OCI-LY7 (cell line): ENCODE measurements around the gene PYM1. TPM values are rescaled to one million over a fixed set of nuclear protein-coding genes. Genes with fewer than 3 reads are reported as not detected.

Experiments
- BruUV-seq: library from RNA; stranded (reverse); fragments of 400-500 nt; replicated peaks from 2 replicates; lab custom pipeline; 2021; lab: Mats Ljungman, UMichigan
- CTCF ChIA-PET: fragments of 300-600 bp; sonication (Branson Sonifier 250); formaldehyde crosslinking; loops from one replicate; lab custom pipeline; 2022; ENCODE audit warnings: antibody characterized with exemption; ENCODE audit not compliant: unreplicated experiment; lab: Charles Lee
- POLR2A ChIA-PET: fragments of 300-600 bp; sonication (Branson Sonifier 250); formaldehyde crosslinking; loops from one replicate; lab custom pipeline; 2022; ENCODE audit warnings: antibody characterized with exemption; lab: Charles Lee
- DNase-seq: peaks from one replicate; pipeline ENCODE4 v3.0.0-alpha.2; 2015; ENCODE audit warnings: low spot score
- H2AFZ ChIP-seq: fragments of 200-600 bp; sonication (generic), shearing (Covaris generic); 2 replicates; pipeline ENCODE4 v1.6.1; 2014; ENCODE audit warnings: mild to moderate bottlenecking, antibody characterized with exemption, low read length, moderate library complexity
- H3K27ac ChIP-seq: fragments of 200-600 bp; sonication (generic); 2 replicates; pipeline ENCODE4 v1.5.1; 2014; ENCODE audit warnings: mixed run types, low read depth, mild to moderate bottlenecking, moderate library complexity, low read length, inconsistent platforms; ENCODE audit not compliant: poor library complexity, severe bottlenecking
- H3K36me3 ChIP-seq: fragments of 200-600 bp; sonication (generic); 2 replicates; pipeline ENCODE4 v1.6.1; 2014; ENCODE audit warnings: mild to moderate bottlenecking, antibody characterized with exemption, low read length, moderate library complexity, mixed read lengths; ENCODE audit not compliant: insufficient read depth
- H3K4me1 ChIP-seq: fragments of 200-600 bp; sonication (generic); 2 replicates; pipeline ENCODE4 v1.5.1; 2014; ENCODE audit warnings: mild to moderate bottlenecking, low read length; ENCODE audit not compliant: insufficient read depth, poor library complexity, severe bottlenecking
- H3K4me2 ChIP-seq: fragments of 200-600 bp; sonication (generic); 2 replicates; pipeline ENCODE4 v1.6.1; 2014; ENCODE audit warnings: mild to moderate bottlenecking, low read length
- H3K4me3 ChIP-seq: fragments of 200-600 bp; sonication (generic); 2 replicates; pipeline ENCODE4 v1.5.1; 2014; ENCODE audit warnings: mild to moderate bottlenecking, low read depth, low read length; ENCODE audit not compliant: poor library complexity, severe bottlenecking
- H3K79me2 ChIP-seq: fragments of 200-600 bp; sonication (generic); 2 replicates; pipeline ENCODE4 v1.6.1; 2016; ENCODE audit warnings: low read depth, mild to moderate bottlenecking, low read length, moderate library complexity, mixed read lengths; ENCODE audit not compliant: insufficient read depth
- H3K9me2 ChIP-seq: fragments of 200-600 bp; sonication (generic); 2 replicates; pipeline ENCODE4 v1.6.1; 2016; ENCODE audit warnings: mild to moderate bottlenecking, low read length, mixed read lengths; ENCODE audit not compliant: insufficient read depth
- H3K9me3 ChIP-seq: fragments of 200-600 bp; sonication (generic); 2 replicates; pipeline ENCODE4 v1.6.1; 2014; ENCODE audit warnings: mild to moderate bottlenecking, mixed run types, low read length, mixed read lengths
- H4K20me1 ChIP-seq: fragments of 200-600 bp; sonication (generic); 2 replicates; pipeline ENCODE4 v1.6.1; 2014; ENCODE audit warnings: mild to moderate bottlenecking, antibody characterized with exemption, low read length, moderate library complexity, mixed read lengths; ENCODE audit not compliant: insufficient read depth
- EZH2phosphoT487 ChIP-seq: fragments of 200-600 bp; sonication (generic); IDR thresholded peaks from 2 replicates; pipeline ENCODE4 v1.6.1; 2018; ENCODE audit warnings: low read depth, borderline replicate concordance, mild to moderate bottlenecking, mixed run types, antibody characterized with exemption, low read length, moderate library complexity, mixed read lengths
- intact Hi-C: fragments of 100-400 bp; cut with micrococcal nuclease; formaldehyde crosslinking; loops from one replicate; pipeline ENCODE4 v1.10.0; 2022; ENCODE audit not compliant: unreplicated experiment
- total RNA-seq, 2 experiments: library from RNA; depleted of rRNA in 1 of 2; stranded (reverse); fragments of >200 nt in 1 of 2; shearing (Covaris generic) in 1 of 2; gene quantifications; 2 replicates each; pipeline ENCODE4 v1.2.3, GENCODE V29; 2014 to 2022
- TF ChIP-seq, protein P1 (sequence below): fragments of 200-600 bp; sonication (generic); conservative IDR thresholded peaks from 2 replicates; pipeline ENCODE4 v1.5.1; 2014; ENCODE audit warnings: mild to moderate bottlenecking, antibody characterized with exemption, low read length, moderate library complexity, mixed read lengths

The PYM1 gene
- total RNA-seq, 2 experiments from 2014 or later: 82.7 to 88.5 TPM

DNA sequence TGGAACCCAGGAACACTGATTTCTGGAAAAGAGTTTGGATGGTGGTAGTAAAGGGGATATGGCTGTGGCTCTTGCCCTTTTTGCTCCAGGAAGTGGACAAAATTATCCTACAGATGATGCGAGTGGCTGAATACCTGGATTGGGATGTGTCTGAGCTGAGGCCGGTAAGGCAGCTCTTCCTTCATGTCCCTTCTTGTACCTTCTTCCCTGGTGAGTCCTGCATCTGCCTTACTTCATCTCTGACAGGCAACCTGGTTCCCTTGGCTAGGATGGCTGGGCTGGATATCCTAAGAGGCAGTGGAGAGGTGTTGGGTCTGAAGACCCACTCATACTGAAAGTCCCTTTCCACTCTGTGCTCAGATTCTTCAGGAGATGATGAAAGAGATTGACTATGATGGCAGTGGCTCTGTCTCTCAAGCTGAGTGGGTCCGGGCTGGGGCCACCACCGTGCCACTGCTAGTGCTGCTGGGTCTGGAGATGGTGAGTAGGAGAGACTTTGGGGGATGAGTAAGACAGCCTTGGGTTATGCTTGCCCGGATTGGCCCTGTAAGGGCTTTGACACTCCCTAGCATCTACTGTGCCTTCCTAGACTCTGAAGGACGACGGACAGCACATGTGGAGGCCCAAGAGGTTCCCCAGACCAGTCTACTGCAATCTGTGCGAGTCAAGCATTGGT, 11.3 kb upstream of the PYM1 start:
- TF ChIP-seq EZH2phosphoT487: no peak
- TF ChIP-seq, protein P1, sequence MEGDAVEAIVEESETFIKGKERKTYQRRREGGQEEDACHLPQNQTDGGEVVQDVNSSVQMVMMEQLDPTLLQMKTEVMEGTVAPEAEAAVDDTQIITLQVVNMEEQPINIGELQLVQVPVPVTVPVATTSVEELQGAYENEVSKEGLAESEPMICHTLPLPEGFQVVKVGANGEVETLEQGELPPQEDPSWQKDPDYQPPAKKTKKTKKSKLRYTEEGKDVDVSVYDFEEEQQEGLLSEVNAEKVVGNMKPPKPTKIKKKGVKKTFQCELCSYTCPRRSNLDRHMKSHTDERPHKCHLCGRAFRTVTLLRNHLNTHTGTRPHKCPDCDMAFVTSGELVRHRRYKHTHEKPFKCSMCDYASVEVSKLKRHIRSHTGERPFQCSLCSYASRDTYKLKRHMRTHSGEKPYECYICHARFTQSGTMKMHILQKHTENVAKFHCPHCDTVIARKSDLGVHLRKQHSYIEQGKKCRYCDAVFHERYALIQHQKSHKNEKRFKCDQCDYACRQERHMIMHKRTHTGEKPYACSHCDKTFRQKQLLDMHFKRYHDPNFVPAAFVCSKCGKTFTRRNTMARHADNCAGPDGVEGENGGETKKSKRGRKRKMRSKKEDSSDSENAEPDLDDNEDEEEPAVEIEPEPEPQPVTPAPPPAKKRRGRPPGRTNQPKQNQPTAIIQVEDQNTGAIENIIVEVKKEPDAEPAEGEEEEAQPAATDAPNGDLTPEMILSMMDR: no peak
- no peak overlapping the region for H2AFZ ChIP-seq
- ChIA-PET POLR2A (interaction anchor here (0.7 kb wide), 2 partner anchors 13 to 222 kb away, joined by 3 to 9 read pairs; no protein-coding TSS in a partner anchor), CTCF (interaction anchor here (0.7 to 1.6 kb wide), 3 partner anchors 9 to 109 kb away, joined by 3 to 5 read pairs (median 3); partner anchors contain the start of gene DNAJC14)
- no peaks in the 10 kb centered on the region for H3K9me3 ChIP-seq
- peaks cover 28% of the 10 kb centered on the region for H3K4me1 ChIP-seq
- peaks cover 12% of the 10 kb centered on the region; the same call in 1 of the 2 replicates for H4K20me1 ChIP-seq
- no peak overlapping the region for H3K4me2 ChIP-seq
- peak overlapping the region; percentile 36 for H3K27ac ChIP-seq
- H3K9me2 ChIP-seq: no peaks in the 10 kb centered on the region
- no TSS peak for BruUV-seq
- intact Hi-C loops: no loop called here
- H3K36me3 ChIP-seq: peaks cover 98% of the 10 kb centered on the region
- no peak for DNase-seq
- peaks cover 13% of the 10 kb centered on the region; the same call in 1 of the 2 replicates for H3K79me2 ChIP-seq
- H3K4me3 ChIP-seq: no peak overlapping the region

- Histone ChIP-seq H3K79me2 (peaks cover 22% of the 10 kb centered on the region), H3K4me3 (no peak overlapping the region), H3K27ac (no peak overlapping the region), H4K20me1 (peaks cover 13% of the 10 kb centered on the region; the same call in 1 of the 2 replicates), H3K4me1 (peaks cover 37% of the 10 kb centered on the region), H3K9me3 (no peaks in the 10 kb centered on the region), H3K9me2 (no peaks in the 10 kb centered on the region), H2AFZ (no peak overlapping the region), H3K4me2 (no peak overlapping the region), H3K36me3 (peaks cover 97% of the 10 kb centered on the region)
- no peak for DNase-seq
- BruUV-seq: no TSS peak
- POLR2A ChIA-PET: no interaction called here
- TF ChIP-seq, protein P1: no peak
- CTCF ChIA-PET: interaction anchor here (1.1 kb wide), 1 partner anchor 8 kb away, joined by 3 read pairs; no protein-coding TSS in a partner anchor
- intact Hi-C loops: no loop called here
Observed at GRCh38 chr12:55937981-55938380, 10.3 kb upstream of the PYM1 start.

DNA sequence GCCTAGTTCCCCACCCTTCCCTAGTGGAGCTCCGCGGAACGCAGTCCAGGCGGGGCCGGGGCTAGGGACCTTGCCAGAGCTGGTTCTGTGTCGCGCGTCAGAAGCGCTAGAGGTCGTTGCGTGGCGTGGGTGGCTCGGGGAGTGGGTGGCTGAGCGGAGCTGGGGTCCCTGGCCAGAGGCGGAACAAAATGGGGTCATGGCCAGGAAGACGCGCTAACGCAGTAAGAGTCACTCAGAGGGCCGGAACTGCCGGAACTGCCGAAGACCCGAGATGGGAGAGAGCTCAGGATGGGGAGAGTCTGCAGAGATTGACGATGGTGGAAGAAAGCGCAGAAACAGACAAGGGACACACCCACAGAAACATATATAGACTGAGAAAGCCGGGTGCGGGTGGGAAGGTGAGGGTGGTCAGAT, 8.1 kb upstream of the PYM1 start:
- BruUV-seq: no TSS peak
- Histone ChIP-seq H3K36me3 (peaks cover 75% of the 10 kb centered on the region), H3K9me2 (no peaks in the 10 kb centered on the region), H3K4me2 (no peak overlapping the region), H3K9me3 (no peaks in the 10 kb centered on the region), H4K20me1 (peaks cover 15% of the 10 kb centered on the region; the same call in 1 of the 2 replicates), H2AFZ (no peak overlapping the region), H3K4me1 (peaks cover 45% of the 10 kb centered on the region), H3K27ac (no peak overlapping the region), H3K79me2 (peaks cover 44% of the 10 kb centered on the region), H3K4me3 (no peak overlapping the region)
- TF ChIP-seq EZH2phosphoT487: no peak
- TF ChIP-seq, protein P1: no peak
- ChIA-PET CTCF (interaction anchor here (1.2 kb wide), 1 partner anchor 118 kb away, joined by 4 read pairs; the partner anchor contains the start of genes ORMDL2 and SARNP), POLR2A (no interaction called here)
- intact Hi-C loops: no loop called here
- DNase-seq: no peak
